HL-60/S4 treated with retinoic acid at 250 ng/mL for 4 days and 3 days (cell line): ENCODE results near the gene BAAT.

Experiments used
- in situ Hi-C: fragments of 300-500 bp; cut with MboI; formaldehyde crosslinking; loops from 2 replicates; pipeline ENCODE4 v1.7.0; 2022; ENCODE audit warnings: low sequenced_read_pairs

The BAAT gene

GRCh38 chr9:101398930-101399642 is 14.3 kb upstream of the BAAT start:
- in situ Hi-C loops = no loop called here

GRCh38 chr9:101398068-101398929 is 13.5 kb upstream of the BAAT start, which contains the start of the genes MRPL50 and ZNF189:
Gene MRPL50, minus strand, starts transcription at chr9:101398618. Its CDS starts 26 bp downstream, at chr9:101398592.
Gene ZNF189, plus strand, starts transcription at chr9:101398851. Its CDS starts 306 bp downstream, at chr9:101399157.
- in situ Hi-C loops = no loop called here

GRCh38 chr9:101397746-101398067 is 12.9 kb upstream of the BAAT start:
- in situ Hi-C loops = no loop called here

- in situ Hi-C loops = no loop called here
These were observed 9.9 kb upstream of the BAAT start for GRCh38 chr9:101394687-101395086.

- in situ Hi-C loops = no loop called here
These were observed 8.3 kb upstream of the BAAT start for GRCh38 chr9:101393135-101393534.

- in situ Hi-C loops = no loop called here
These were observed 3.7 kb upstream of the BAAT start for GRCh38 chr9:101388507-101388993.

- in situ Hi-C loops = no loop called here
These were observed 3.2 kb upstream of the BAAT start for GRCh38 chr9:101387871-101388506.

GRCh38 chr9:101383361-101383760 is 1.4 kb downstream of the BAAT start:
- in situ Hi-C loops = no loop called here

- in situ Hi-C loops = no loop called here
These were observed 2.9 kb downstream of the BAAT start for GRCh38 chr9:101381833-101382342.

GRCh38 chr9:101381118-101381517 is 3.7 kb downstream of the BAAT start:
- in situ Hi-C loops = no loop called here

- in situ Hi-C loops = no loop called here
These were observed 4.5 kb downstream of the BAAT start for GRCh38 chr9:101380295-101380694.

GRCh38 chr9:101376111-101376848 is 8.5 kb downstream of the BAAT start:
- in situ Hi-C loops = no loop called here

GRCh38 chr9:101375546-101375945 is 9.3 kb downstream of the BAAT start:
- in situ Hi-C loops = no loop called here

GRCh38 chr9:101372327-101373118 is 12.3 kb downstream of the BAAT start:
- in situ Hi-C loops = no loop called here

GRCh38 chr9:101371813-101372212 is 13.0 kb downstream of the BAAT start:
- in situ Hi-C loops = no loop called here

- in situ Hi-C loops = no loop called here
These were observed 14.8 kb downstream of the BAAT start for GRCh38 chr9:101369884-101370531.

GRCh38 chr9:101369286-101369685 is 15.5 kb downstream of the BAAT start:
- in situ Hi-C loops = no loop called here

GRCh38 chr9:101367323-101367722 is 17.5 kb downstream of the BAAT start:
- in situ Hi-C loops = no loop called here

- in situ Hi-C loops = no loop called here
These were observed 18.6 kb downstream of the BAAT start for GRCh38 chr9:101366038-101366756.
